H1 (cell line): ENCODE results near the gene TCTN3. TPM values are rescaled to one million over a fixed set of nuclear protein-coding genes. Genes with fewer than 3 reads are reported as not detected.

ENCODE experiments used
- CTCF ChIA-PET: fragments of 300-600 bp; sonication (Branson Sonifier 250); formaldehyde crosslinking; loops from one replicate; lab custom pipeline; 2021; ENCODE audit not compliant: partially characterized antibody; lab: Charles Lee
- POLR2A ChIA-PET: fragments of 300-600 bp; sonication (Branson Sonifier 250); formaldehyde crosslinking; loops from one replicate; lab custom pipeline; 2021; ENCODE audit warnings: inconsistent platforms; ENCODE audit not compliant: partially characterized antibody; lab: Charles Lee
- DNase-seq, 2 experiments: peaks; one replicate each; pipeline versions ENCODE4 v3.0.0 to v3.0.0-alpha.2; 2010 to 2022; ENCODE audit warnings: low spot score in 2 of 2, low read depth in 1 of 2, mixed read lengths in 1 of 2
- FAIRE-seq: peaks from 2 replicates; lab custom pipeline; 2011; peaks lifted over from hg19 to GRCh38; lab: Jason Lieb, UNC
- H2AFZ ChIP-seq: 2 replicates; pipeline ENCODE4 v1.8.1; 2012; ENCODE audit warnings: low read length, inconsistent platforms
- H2AK5ac ChIP-seq: 2 replicates; pipeline ENCODE4 v1.6.1; 2013; ENCODE audit warnings: low read depth, low read length
- H2BK120ac ChIP-seq: replicated peaks from 2 replicates; pipeline ENCODE3; 2013; ENCODE audit warnings: low read depth, low read length, inconsistent platforms
- H2BK12ac ChIP-seq: 2 replicates; pipeline ENCODE4 v1.6.1; 2013; ENCODE audit warnings: low read depth, low read length
- H2BK15ac ChIP-seq: 2 replicates; pipeline ENCODE4 v1.6.1; 2013; ENCODE audit warnings: low read length
- H2BK20ac ChIP-seq: 2 replicates; pipeline ENCODE4 v1.6.1; 2013; ENCODE audit warnings: low read length
- H2BK5ac ChIP-seq: 2 replicates; pipeline ENCODE4 v1.6.1; 2013; ENCODE audit warnings: low read depth, low read length
- H3K14ac ChIP-seq: 2 replicates; pipeline ENCODE4 v1.6.1; 2013; ENCODE audit warnings: inconsistent platforms; ENCODE audit not compliant: insufficient read length
- H3K18ac ChIP-seq: 2 replicates; pipeline ENCODE4 v1.6.1; 2013; ENCODE audit warnings: low read length; ENCODE audit errors: extremely low read depth
- H3K23ac ChIP-seq: 2 replicates; pipeline ENCODE4 v1.6.1; 2013; ENCODE audit warnings: inconsistent platforms; ENCODE audit not compliant: insufficient read length
- H3K23me2 ChIP-seq: 2 replicates; pipeline ENCODE4 v1.6.1; 2013; ENCODE audit warnings: low read depth, low read length
- H3K27ac ChIP-seq: 2 replicates; pipeline ENCODE4 v1.6.1; 2011; ENCODE audit warnings: low read depth, low read length, inconsistent platforms
- H3K27me3 ChIP-seq, 4 experiments: replicated peaks in 1 of 4; 1 replicate in 1 of 4; 2 replicates in 3 of 4; pipeline versions ENCODE4 v1.6.1 to v1.8.1; 2011 to 2013; ENCODE audit warnings: low read length in 3 of 4, mild to moderate bottlenecking in 3 of 4, inconsistent platforms in 2 of 4, mixed read lengths in 2 of 4, moderate library complexity in 1 of 4; ENCODE audit not compliant: control insufficient read depth in 3 of 4, insufficient read depth in 3 of 4; ENCODE audit errors: extremely low read depth in 1 of 4
- H3K36me3 ChIP-seq, 4 experiments: 2 replicates each; pipeline versions ENCODE4 v1.6.1 to v1.8.1; 2011 to 2013; ENCODE audit warnings: mild to moderate bottlenecking in 4 of 4, low read length in 3 of 4, moderate library complexity in 2 of 4, control low read depth in 1 of 4, inconsistent platforms in 1 of 4; ENCODE audit not compliant: insufficient read depth in 4 of 4, control insufficient read depth in 2 of 4
- H3K4ac ChIP-seq: replicated peaks from 2 replicates; pipeline ENCODE3; 2013; ENCODE audit warnings: low read length, low read depth, mixed read lengths, inconsistent platforms; ENCODE audit not compliant: insufficient read length
- H3K4me1 ChIP-seq, 4 experiments: replicated peaks in 1 of 4; 1 replicate in 1 of 4; 2 replicates in 3 of 4; pipeline versions ENCODE4 v1.6.1 to v1.8.1; 2011 to 2013; ENCODE audit warnings: low read length in 3 of 4, inconsistent platforms in 2 of 4, mixed read lengths in 1 of 4; ENCODE audit not compliant: insufficient read depth in 4 of 4, control insufficient read depth in 3 of 4
- H3K4me2 ChIP-seq, 2 experiments: 2 replicates each; pipeline versions ENCODE4 v1.6.1 to v1.8.1; 2011 to 2013; ENCODE audit warnings: low read depth in 2 of 2, low read length in 2 of 2, control low read depth in 1 of 2, inconsistent platforms in 1 of 2, mild to moderate bottlenecking in 1 of 2; ENCODE audit not compliant: insufficient read depth in 1 of 2
- H3K4me3 ChIP-seq, 4 experiments: fragments of 200-600, 300-600 bp in 1 of 4; sonication (generic), shearing (Covaris generic), sonication (Bioruptor Twin) in 1 of 4; 2 replicates each; pipeline versions ENCODE4 v1.5.1 to v1.8.1; 2011 to 2016; ENCODE audit warnings: low read length in 4 of 4, low read depth in 3 of 4, control low read depth in 2 of 4, inconsistent platforms in 2 of 4, mild to moderate bottlenecking in 2 of 4, mixed read lengths in 1 of 4, moderate library complexity in 1 of 4; ENCODE audit not compliant: insufficient read depth in 2 of 4; ENCODE audit errors: extremely low read depth in 1 of 4
- H3K56ac ChIP-seq: replicated peaks from 2 replicates; pipeline ENCODE3; 2013; ENCODE audit warnings: low read depth, mild to moderate bottlenecking, mixed read lengths, low read length, inconsistent platforms; ENCODE audit not compliant: insufficient read length
- H3K79me1 ChIP-seq: 2 replicates; pipeline ENCODE4 v1.6.1; 2013; ENCODE audit warnings: low read depth, low read length, control low read depth
- H3K79me2 ChIP-seq, 2 experiments: 2 replicates each; pipeline versions ENCODE4 v1.6.1 to v1.8.1; 2012 to 2013; ENCODE audit warnings: low read length in 2 of 2, mild to moderate bottlenecking in 2 of 2, inconsistent platforms in 1 of 2; ENCODE audit not compliant: insufficient read depth in 2 of 2, control insufficient read depth in 1 of 2
- H3K9ac ChIP-seq, 4 experiments: replicated peaks in 1 of 4; 1 replicate in 1 of 4; 2 replicates in 3 of 4; pipeline versions ENCODE4 v1.6.1 to v1.8.1; 2011 to 2013; ENCODE audit warnings: low read depth in 3 of 4, low read length in 3 of 4, control low read depth in 2 of 4, mild to moderate bottlenecking in 2 of 4, moderate library complexity in 2 of 4, inconsistent platforms in 1 of 4; ENCODE audit errors: extremely low read depth in 1 of 4
- H3K9me3 ChIP-seq, 2 experiments: 2 replicates each; pipeline versions ENCODE4 v1.6.1 to v1.8.1; 2012 to 2013; ENCODE audit warnings: mild to moderate bottlenecking in 2 of 2, moderate library complexity in 2 of 2, control low read depth in 1 of 2, inconsistent platforms in 1 of 2, low read depth in 1 of 2, low read length in 1 of 2, mixed read lengths in 1 of 2; ENCODE audit not compliant: insufficient read depth in 2 of 2
- H4K20me1 ChIP-seq, 2 experiments: replicated peaks in 1 of 2; 2 replicates each; pipeline versions ENCODE3 to v1.8.1; 2011 to 2013; ENCODE audit warnings: inconsistent platforms in 2 of 2, low read length in 2 of 2, mild to moderate bottlenecking in 1 of 2; ENCODE audit not compliant: insufficient read depth in 2 of 2, control insufficient read depth in 1 of 2
- H4K5ac ChIP-seq: 2 replicates; pipeline ENCODE4 v1.6.1; 2013; ENCODE audit warnings: low read length, low read depth, mixed read lengths, inconsistent platforms; ENCODE audit not compliant: insufficient read length
- H4K8ac ChIP-seq: 2 replicates; pipeline ENCODE4 v1.8.0; 2013; ENCODE audit warnings: mild to moderate bottlenecking, moderate library complexity, low read length, inconsistent platforms; ENCODE audit not compliant: insufficient read depth; ENCODE audit errors: extremely low read depth
- H4K91ac ChIP-seq: replicated peaks from 2 replicates; pipeline ENCODE3; 2013; ENCODE audit warnings: low read length, mixed read lengths, inconsistent platforms; ENCODE audit not compliant: insufficient read length
- ATF2 ChIP-seq: IDR thresholded peaks from 2 replicates; pipeline ENCODE4 v1.6.1; 2012; ENCODE audit warnings: low read length, inconsistent platforms
- EZH2 ChIP-seq: fragments of 200-600 bp; sonication (generic); IDR thresholded peaks from 2 replicates; pipeline ENCODE4 v1.7.1; 2012; ENCODE audit warnings: low read depth, mild to moderate bottlenecking, moderate library complexity, low read length, inconsistent platforms; ENCODE audit not compliant: severe bottlenecking
- GABPA ChIP-seq: IDR thresholded peaks from 2 replicates; pipeline ENCODE4 v1.6.1; 2011; ENCODE audit warnings: mild to moderate bottlenecking, low read length, moderate library complexity, borderline replicate concordance; ENCODE audit not compliant: insufficient read depth
- JUN ChIP-seq: IDR thresholded peaks from 2 replicates; pipeline ENCODE4 v1.6.1; 2011; ENCODE audit warnings: low read depth, mild to moderate bottlenecking, improper control_type of control experiment, low read length
- JUND ChIP-seq: IDR thresholded peaks from 2 replicates; pipeline ENCODE4 v1.6.1; 2011; ENCODE audit warnings: mild to moderate bottlenecking, improper control_type of control experiment, low read length
- MAFK ChIP-seq: IDR thresholded peaks from 2 replicates; pipeline ENCODE4 v1.6.1; 2012; ENCODE audit warnings: low read depth, mild to moderate bottlenecking, improper control_type of control experiment, low read length
- RXRA ChIP-seq: IDR thresholded peaks from 2 replicates; pipeline ENCODE4 v1.6.1; 2011; ENCODE audit warnings: low read depth, mild to moderate bottlenecking, low read length, moderate library complexity; ENCODE audit not compliant: insufficient read depth
- SIN3A ChIP-seq, 2 experiments: IDR thresholded peaks in 1 of 2; conservative IDR thresholded peaks in 1 of 2; 2 replicates each; pipeline ENCODE4 v1.6.1; 2011 to 2012; ENCODE audit warnings: low read length in 2 of 2, improper control_type of control experiment in 1 of 2, low read depth in 1 of 2, mild to moderate bottlenecking in 1 of 2
- SUZ12 ChIP-seq: fragments of 200-600 bp; sonication (generic); IDR thresholded peaks from 2 replicates; pipeline ENCODE4 v1.6.1; 2012; ENCODE audit warnings: mild to moderate bottlenecking, inconsistent platforms, low read length, moderate library complexity, mixed read lengths
- TAF7 ChIP-seq: optimal IDR thresholded peaks from 2 replicates; pipeline ENCODE3; 2011; ENCODE audit warnings: low read depth, mild to moderate bottlenecking, inconsistent platforms, low read length, moderate library complexity, borderline replicate concordance
- TCF12 ChIP-seq: IDR thresholded peaks from 2 replicates; pipeline ENCODE4 v1.6.1; 2011; ENCODE audit warnings: low read depth, mild to moderate bottlenecking, low read length
- YY1 ChIP-seq: IDR thresholded peaks from 2 replicates; pipeline ENCODE4 v1.6.1; 2011; ENCODE audit warnings: low read depth, mild to moderate bottlenecking, low read length
- WGBS, 2 experiments: shearing (Covaris generic) in 1 of 2; methylation state at CpG; one replicate each; pipeline versions ENCODE4 v1.1.6 to v1.1.7; 2013 to 2015; ENCODE audit warnings: low lambda C conversion rate in 2 of 2, mixed read lengths in 2 of 2, inconsistent platforms in 1 of 2, low coverage in 1 of 2, missing lambda C conversion rate in 1 of 2; ENCODE audit not compliant: insufficient replicate concordance in 2 of 2, insufficient coverage in 1 of 2, insufficient read length in 1 of 2; ENCODE audit errors: extremely low coverage in 1 of 2, missing lambda C conversion rate in 1 of 2; 5-methylcytosine and 5-hydroxymethylcytosine counted together
- polyA plus RNA-seq, 7 experiments: library from polyadenylated mRNA; depleted of rRNA in 3 of 7; stranded (reverse) in 5 of 7; unstranded in 2 of 7; fragments of >200 nt in 5 of 7; fragments of 200-250 nt in 2 of 7; gene quantifications; 1 replicate in 5 of 7; 2 replicates in 1 of 7; 4 replicates in 1 of 7; pipeline versions ENCODE4 v1.2.1 to v1.2.3, GENCODE V29; 2011 to 2013; ENCODE audit warnings: missing spikeins in 2 of 7, mixed read lengths in 2 of 7
- total RNA-seq: library from RNA; stranded (reverse); fragmentation: NEBNext Ultra II Directional; extraction: Animal tissue kit (Norgen Biotek cat#: 25700); gene quantifications from 2 replicates; pipeline ENCODE4 v1.2.1, GENCODE V29; 2021

Gene TCTN3
- total and polyA plus RNA-seq, 2 of the 8 experiments (the other 6 are each of a cell fraction or from before 2014, with no cell fraction given) = 34.7 to 39.8 TPM

- ChIA-PET POLR2A (interaction anchor here (1.2 to 1.4 kb wide), 2 partner anchors 11 to 182 kb away, joined by 3 read pairs; no protein-coding TSS in a partner anchor), CTCF (no interaction called here)
- Histone ChIP-seq H3K9me3 (no peaks in the 10 kb centered on the region), H3K27ac (no peak overlapping the region), H3K23me2 (peaks cover 7% of the 10 kb centered on the region), H3K79me1 (peaks cover 2% of the 10 kb centered on the region; the same call in 1 of the 2 replicates), H3K27me3 (no peaks in the 10 kb centered on the region), H3K14ac (no peak overlapping the region), H3K4me1 (peaks cover 0 to 3% (median 1%) of the 10 kb centered on the region in 4 experiments; a peak in 2 of 7 replicates), H3K23ac (no peak overlapping the region), H3K4me2 (no peak overlapping the region), H2BK12ac (no peak overlapping the region), H2BK120ac (no peak overlapping the region), H3K9ac (no peak overlapping the region), H4K20me1 (peaks cover 0 to 2% of the 10 kb centered on the region in 2 experiments), H2BK15ac (no peak overlapping the region), H2BK5ac (no peak overlapping the region), H3K4me3 (no peak overlapping the region), H3K4ac (no peak overlapping the region), H4K91ac (no peak overlapping the region), H3K79me2 (peaks cover 0 to 21% of the 10 kb centered on the region in 2 experiments; a peak in 2 of 4 replicates), H2BK20ac (no peak overlapping the region), H4K5ac (no peak overlapping the region), H2AFZ (no peak overlapping the region), H2AK5ac (no peak overlapping the region), H4K8ac (no peak overlapping the region), H3K36me3 (peaks cover 6 to 36% (median 19%) of the 10 kb centered on the region in 4 experiments), H3K18ac (no peak overlapping the region), H3K56ac (no peak overlapping the region)
- DNase-seq = no peak
- WGBS, 2 experiments = 100% methylated on average over 2 of the region's 2 CpGs; no CpG with 5 or more reads in 1 of the 2 experiments
- no peak for FAIRE-seq
- TF ChIP-seq MAFK = no peak
- TF ChIP-seq TCF12 = no peak
- TF ChIP-seq SIN3A (conservative IDR thresholded peaks at IDR 0.05 in 1 of 2, IDR thresholded peaks at IDR 0.05 in 1 of 2; ENCODE audit: low read depth in 1 of 2, low read length in 2 of 2) = no peak
- no peak for TF ChIP-seq TAF7
- no peak for TF ChIP-seq GABPA
- TF ChIP-seq JUN = no peak
- TF ChIP-seq JUND = no peak
- TF ChIP-seq ATF2 = no peak
- TF ChIP-seq SUZ12 = no peak
- TF ChIP-seq RXRA = no peak
- TF ChIP-seq YY1 = no peak
- TF ChIP-seq EZH2 = no peak
Observed at GRCh38 chr10:95691281-95691680, 2.4 kb downstream of the TCTN3 start.
